A673 (cell line): ENCODE data around the gene CSN3. TPM values are rescaled to one million over a fixed set of nuclear protein-coding genes. Genes with fewer than 3 reads are reported as not detected.

Source experiments
- BruUV-seq: library from RNA; stranded (reverse); fragments of 400-500 nt; replicated peaks from 2 replicates; lab custom pipeline; 2021; lab: Mats Ljungman, UMichigan
- CTCF ChIA-PET: fragments of 300-600 bp; sonication (Branson Sonifier 250); formaldehyde crosslinking; loops from one replicate; lab custom pipeline; 2022; ENCODE audit warnings: antibody characterized with exemption; lab: Charles Lee
- POLR2A ChIA-PET: fragments of 300-600 bp; sonication (Branson Sonifier 250); formaldehyde crosslinking; loops from one replicate; lab custom pipeline; 2022; ENCODE audit warnings: antibody characterized with exemption; ENCODE audit not compliant: low non-redundant PET; lab: Charles Lee
- DNase-seq: peaks from one replicate; pipeline ENCODE4 v3.0.0-alpha.2; 2015; ENCODE audit warnings: low spot score
- H3K27ac ChIP-seq: fragments of 200-600 bp; sonication (generic); 2 replicates; pipeline ENCODE4 v1.5.1; 2016; ENCODE audit warnings: mixed run types, low read depth, mild to moderate bottlenecking, mixed read lengths, antibody characterized with exemption, low read length; ENCODE audit not compliant: poor library complexity, severe bottlenecking
- H3K27me3 ChIP-seq: fragments of 200-600 bp; sonication (generic); replicated peaks from 2 replicates; pipeline ENCODE4 v1.6.1; 2017; ENCODE audit warnings: mixed run types, low read depth, mild to moderate bottlenecking, mixed read lengths, antibody characterized with exemption, low read length; ENCODE audit not compliant: insufficient read depth, poor library complexity
- H3K36me3 ChIP-seq: fragments of 200-600 bp; sonication (generic); 2 replicates; pipeline ENCODE4 v1.6.1; 2016; ENCODE audit warnings: mixed run types, mild to moderate bottlenecking, mixed read lengths, antibody characterized with exemption, low read length; ENCODE audit not compliant: insufficient read depth, poor library complexity, severe bottlenecking
- H3K4me1 ChIP-seq: fragments of 200-600 bp; sonication (generic); 2 replicates; pipeline ENCODE4 v1.6.1; 2017; ENCODE audit warnings: mixed run types, mild to moderate bottlenecking, mixed read lengths, antibody characterized with exemption, low read length; ENCODE audit not compliant: insufficient read depth, poor library complexity, severe bottlenecking
- H3K4me3 ChIP-seq: fragments of 200-600 bp; sonication (generic); 2 replicates; pipeline ENCODE4 v1.5.1; 2016; ENCODE audit warnings: low read depth, mixed run types, mild to moderate bottlenecking, mixed read lengths, low read length; ENCODE audit not compliant: poor library complexity, severe bottlenecking
- H3K9me3 ChIP-seq: fragments of 200-600 bp; sonication (generic); 2 replicates; pipeline ENCODE4 v1.6.1; 2016; ENCODE audit warnings: mixed run types, low read depth, mild to moderate bottlenecking, mixed read lengths, antibody characterized with exemption, low read length; ENCODE audit not compliant: poor library complexity, severe bottlenecking
- CTCF ChIP-seq: fragments of 300-800, 200-600 bp; sonication (generic); conservative IDR thresholded peaks from 2 replicates; pipeline ENCODE4 v1.5.1; 2017; ENCODE audit warnings: low read depth, mild to moderate bottlenecking, antibody characterized with exemption, low read length, moderate library complexity, mixed read lengths
- EZH2 ChIP-seq: fragments of 200-600 bp; sonication (generic); IDR thresholded peaks from 2 replicates; pipeline ENCODE4 v1.6.1; 2017; ENCODE audit warnings: borderline replicate concordance, low read depth, mild to moderate bottlenecking, mixed read lengths, antibody characterized with exemption, low read length; ENCODE audit not compliant: poor library complexity, severe bottlenecking
- intact Hi-C: fragments of 100-400 bp; cut with micrococcal nuclease; formaldehyde crosslinking; loops from one replicate; pipeline ENCODE4 v1.10.0; 2022; ENCODE audit not compliant: unreplicated experiment
- total RNA-seq: library from RNA; stranded (reverse); gene quantifications from 2 replicates; pipeline ENCODE4 v1.2.3, GENCODE V29; 2021

The CSN3 gene
- total RNA-seq, 1 experiment from 2014 or later, result not detected

DNA sequence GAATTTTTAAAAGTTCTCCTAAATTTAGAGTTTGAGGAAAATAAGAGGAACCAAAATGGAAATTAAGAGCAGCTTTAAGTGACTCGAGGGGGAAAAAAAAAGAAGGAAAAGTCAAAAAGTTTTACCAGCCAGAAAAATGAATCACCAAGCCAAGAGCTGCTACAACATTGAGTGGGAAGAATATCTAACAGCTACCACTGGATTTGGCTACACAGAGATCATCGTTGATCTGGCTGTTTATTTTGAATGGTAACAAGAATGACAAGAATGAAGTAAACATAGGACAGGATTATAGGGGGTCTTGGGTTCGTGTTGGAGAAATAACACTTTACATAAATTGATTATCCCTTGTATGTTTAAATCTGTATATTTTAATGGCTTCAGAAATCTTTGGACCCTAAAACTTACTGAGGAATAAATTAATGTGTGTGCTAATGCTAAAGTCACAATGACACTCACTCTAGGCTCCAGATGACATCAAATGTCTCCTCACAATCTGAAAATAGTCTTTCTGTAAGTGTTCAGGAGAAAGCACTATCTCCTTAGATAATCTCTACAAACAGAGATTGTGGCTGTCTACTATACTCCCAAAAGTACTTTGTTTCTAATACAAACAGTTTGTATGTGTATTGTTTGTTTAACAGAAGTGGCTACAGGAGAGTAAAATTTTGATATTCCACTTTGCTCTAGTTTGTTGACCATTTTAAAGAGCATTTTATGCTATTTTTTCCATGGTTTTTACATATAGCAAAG is 3.1 kb upstream of the CSN3 start:
- POLR2A ChIA-PET, result no interaction called here
- H3K27me3 ChIP-seq, result no peaks in the 10 kb centered on the region
- no TSS peak for BruUV-seq

GRCh38 chr4:70239884-70240591 is 2.4 kb upstream of the CSN3 start:
- H3K9me3 ChIP-seq, result no peaks in the 10 kb centered on the region
- H3K4me1 ChIP-seq, result no peaks in the 10 kb centered on the region
- H3K27ac ChIP-seq, result no peak overlapping the region
- no peaks in the 10 kb centered on the region for H3K36me3 ChIP-seq
- TF ChIP-seq CTCF, result no peak
- no peak for TF ChIP-seq EZH2
- ChIA-PET CTCF (no interaction called here), POLR2A (no interaction called here)
- no TSS peak for BruUV-seq
- H3K27me3 ChIP-seq, result no peaks in the 10 kb centered on the region
- intact Hi-C loops, result no loop called here
- H3K4me3 ChIP-seq, result no peak overlapping the region
- DNase-seq, result no peak

More for the DNA sequence above, 3.1 kb upstream of the CSN3 start:
- DNase-seq, result no peak
- CTCF ChIA-PET, result no interaction called here
- H3K4me3 ChIP-seq, result no peak overlapping the region
- no peaks in the 10 kb centered on the region for H3K36me3 ChIP-seq
- H3K9me3 ChIP-seq, result no peaks in the 10 kb centered on the region
- H3K27ac ChIP-seq, result no peak overlapping the region
- no peaks in the 10 kb centered on the region for H3K4me1 ChIP-seq
- intact Hi-C loops, result no loop called here
- TF ChIP-seq CTCF (no peak), EZH2 (no peak)

GRCh38 chr4:70243091-70243490 is 694 bp downstream of the CSN3 start:
- intact Hi-C loops, result no loop called here
- no peaks in the 10 kb centered on the region for H3K27me3 ChIP-seq
- no peak for DNase-seq
- ChIA-PET POLR2A (no interaction called here), CTCF (no interaction called here)
- no peaks in the 10 kb centered on the region for H3K4me1 ChIP-seq
- no peak overlapping the region for H3K4me3 ChIP-seq
- TF ChIP-seq CTCF, result no peak
- no peak for TF ChIP-seq EZH2
- no TSS peak for BruUV-seq
- no peaks in the 10 kb centered on the region for H3K9me3 ChIP-seq
- H3K36me3 ChIP-seq, result no peaks in the 10 kb centered on the region
- no peak overlapping the region for H3K27ac ChIP-seq
